SK-N-SH treated with all-trans-retinoic acid at 6 μM for 48 hours (cell line): Measurements from ENCODE around the gene SYP.
"Not testable (repeated sequence)": the region's sequence is repeated elsewhere in the genome, so short reads cannot be mapped to it uniquely, and the experiment has no call there.

Experiments used
- ARNTL ChIP-seq: fragments of 450-650 bp; formaldehyde crosslinking; IDR thresholded peaks from 2 replicates; pipeline ENCODE4 v1.5.0; 2020; ENCODE audit warnings: low read depth, mild to moderate bottlenecking, moderate library complexity, borderline replicate concordance
- ESRRG ChIP-seq: fragments of 250-450 bp; sonication (Bioruptor Pico); IDR thresholded peaks from 2 replicates; pipeline ENCODE4 v1.6.1; 2021; ENCODE audit warnings: mild to moderate bottlenecking
- OSR1 ChIP-seq: fragments of 250-450 bp; sonication (Bioruptor Pico); IDR thresholded peaks from 2 replicates; pipeline ENCODE4 v1.8.0; 2022; ENCODE audit warnings: moderate library complexity, mild to moderate bottlenecking, inconsistent platforms
- PATZ1 ChIP-seq: fragments of 250-450 bp; sonication (Bioruptor Pico); IDR thresholded peaks from 2 replicates; pipeline ENCODE4 v1.8.0; 2020; ENCODE audit warnings: mild to moderate bottlenecking, moderate library complexity, borderline replicate concordance
- RARB ChIP-seq: fragments of 250-450 bp; sonication (Bioruptor Pico); IDR thresholded peaks from 2 replicates; pipeline ENCODE4 v1.8.0; 2021; ENCODE audit warnings: mild to moderate bottlenecking, moderate library complexity
- SNAI2 ChIP-seq: fragments of 250-450 bp; sonication (Bioruptor Pico); IDR thresholded peaks from 2 replicates; pipeline ENCODE4 v1.5.0; 2020; ENCODE audit warnings: mild to moderate bottlenecking, moderate library complexity
- TOX ChIP-seq: fragments of 250-450 bp; sonication (Bioruptor Pico); IDR thresholded peaks from 2 replicates; pipeline ENCODE4 v1.8.0; 2021; ENCODE audit warnings: mild to moderate bottlenecking, moderate library complexity, borderline replicate concordance
- TSHZ2 ChIP-seq: fragments of 250-450 bp; sonication (Bioruptor Pico); IDR thresholded peaks from 2 replicates; pipeline ENCODE4 v1.5.0; 2020; ENCODE audit warnings: mild to moderate bottlenecking, moderate library complexity
- ZFP3 ChIP-seq: fragments of 250-450 bp; sonication (Bioruptor Pico); IDR thresholded peaks from 2 replicates; pipeline ENCODE4 v1.5.0; 2020; ENCODE audit warnings: mild to moderate bottlenecking, moderate library complexity
- ZFP30 ChIP-seq: fragments of 450-650 bp; formaldehyde crosslinking; IDR thresholded peaks from 2 replicates; pipeline ENCODE4 v1.5.0; 2022; ENCODE audit warnings: mild to moderate bottlenecking, moderate library complexity
- ZNF565 ChIP-seq: fragments of 450-650 bp; formaldehyde crosslinking; conservative IDR thresholded peaks from 2 replicates; pipeline ENCODE4 v1.5.0; 2020; ENCODE audit warnings: low read depth, mild to moderate bottlenecking, moderate library complexity
- TF ChIP-seq, protein P1 (sequence below): fragments of 250-450 bp; sonication (Bioruptor Pico); IDR thresholded peaks from 2 replicates; pipeline ENCODE4 v1.5.1; 2020; ENCODE audit warnings: low read depth, mild to moderate bottlenecking, moderate library complexity

DNA sequence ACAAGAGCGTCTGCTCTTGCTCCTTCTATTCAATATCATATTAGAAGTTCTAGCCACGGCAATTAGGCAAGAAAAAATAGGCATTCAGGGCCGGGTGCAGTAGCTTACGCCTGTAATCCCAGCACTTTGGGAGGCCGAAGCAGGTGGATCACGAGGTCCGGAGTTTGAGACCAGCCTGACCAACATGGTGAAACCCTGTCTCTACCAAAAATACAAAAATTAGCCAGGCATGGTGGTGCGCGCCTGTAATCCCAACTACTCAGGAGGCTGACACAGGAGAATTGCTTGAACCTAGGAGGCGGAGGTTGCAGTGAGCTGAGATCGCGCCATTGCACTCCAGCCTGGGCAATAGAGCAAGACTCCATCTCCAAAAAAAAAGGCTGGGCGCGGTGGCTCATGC lies 50.7 kb downstream of the SYP start:
- TF ChIP-seq ZFP3 (CRISPR knock-in tag); TSHZ2; ZFP30 (CRISPR knock-in tag); OSR1; SNAI2 (CRISPR knock-in tag); PATZ1; ESRRG (CRISPR knock-in tag); RARB (CRISPR knock-in tag); ARNTL (CRISPR knock-in tag); ZNF565 (CRISPR knock-in tag); TOX: not testable (repeated sequence)
- TF ChIP-seq, protein P1, sequence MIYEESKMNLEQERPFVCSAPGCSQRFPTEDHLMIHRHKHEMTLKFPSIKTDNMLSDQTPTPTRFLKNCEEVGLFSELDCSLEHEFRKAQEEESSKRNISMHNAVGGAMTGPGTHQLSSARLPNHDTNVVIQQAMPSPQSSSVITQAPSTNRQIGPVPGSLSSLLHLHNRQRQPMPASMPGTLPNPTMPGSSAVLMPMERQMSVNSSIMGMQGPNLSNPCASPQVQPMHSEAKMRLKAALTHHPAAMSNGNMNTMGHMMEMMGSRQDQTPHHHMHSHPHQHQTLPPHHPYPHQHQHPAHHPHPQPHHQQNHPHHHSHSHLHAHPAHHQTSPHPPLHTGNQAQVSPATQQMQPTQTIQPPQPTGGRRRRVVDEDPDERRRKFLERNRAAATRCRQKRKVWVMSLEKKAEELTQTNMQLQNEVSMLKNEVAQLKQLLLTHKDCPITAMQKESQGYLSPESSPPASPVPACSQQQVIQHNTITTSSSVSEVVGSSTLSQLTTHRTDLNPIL = not testable (repeated sequence)
